SK-N-SH (cell line): ENCODE data around the gene LYZL6.

Source experiments
- CTCF ChIP-seq: fragments of 200-600 bp; sonication (generic); IDR thresholded peaks from 2 replicates; pipeline ENCODE4 v1.6.1; 2017; ENCODE audit warnings: antibody characterized with exemption, mild to moderate bottlenecking, moderate library complexity
- EP300 ChIP-seq, 2 experiments: IDR thresholded peaks; 2 replicates each; pipeline versions ENCODE4 v1.4.0 to v1.6.1; 2012; ENCODE audit warnings: borderline replicate concordance in 1 of 2, low read depth in 1 of 2, low read length in 1 of 2
- FOSL2 ChIP-seq: IDR thresholded peaks from 2 replicates; pipeline ENCODE4 v1.4.0; 2012; ENCODE audit warnings: low read depth, mild to moderate bottlenecking, moderate library complexity, borderline replicate concordance
- GABPA ChIP-seq: IDR thresholded peaks from 2 replicates; pipeline ENCODE4 v1.4.0; 2012; ENCODE audit warnings: low read depth, mild to moderate bottlenecking
- GATA2 ChIP-seq: sonication (generic); formaldehyde crosslinking; IDR thresholded peaks from 2 replicates; pipeline ENCODE4 v1.5.0; 2020; ENCODE audit warnings: mild to moderate bottlenecking, missing genetic modification reagents
- IRF3 ChIP-seq: fragments of 150-350 bp; IDR thresholded peaks from 2 replicates; pipeline ENCODE4 v1.6.1; 2016; ENCODE audit warnings: mild to moderate bottlenecking, low read depth, low read length
- JUND ChIP-seq: IDR thresholded peaks from 2 replicates; pipeline ENCODE4 v1.4.0; 2012
- MXI1 ChIP-seq: IDR thresholded peaks from 2 replicates; pipeline ENCODE4 v1.6.1; 2012; ENCODE audit warnings: mild to moderate bottlenecking, low read depth, low read length, improper control_type of control experiment
- RAD21 ChIP-seq: IDR thresholded peaks from 2 replicates; pipeline ENCODE4 v1.6.1; 2012; ENCODE audit warnings: mild to moderate bottlenecking, low read length
- REST ChIP-seq: IDR thresholded peaks from 2 replicates; pipeline ENCODE4 v1.6.1; 2012; ENCODE audit warnings: mild to moderate bottlenecking, low read depth, low read length, moderate library complexity
- RFX5 ChIP-seq: IDR thresholded peaks from 2 replicates; pipeline ENCODE4 v1.6.1; 2012; ENCODE audit warnings: mild to moderate bottlenecking, improper control_type of control experiment, low read length
- SIN3A ChIP-seq: IDR thresholded peaks from 2 replicates; pipeline ENCODE4 v1.6.1; 2012; ENCODE audit warnings: low read depth, mild to moderate bottlenecking, low read length, moderate library complexity, borderline replicate concordance

- TF ChIP-seq RAD21 = no peak
- no peak for TF ChIP-seq CTCF
- TF ChIP-seq GABPA = no peak
- TF ChIP-seq RFX5 = no peak
- TF ChIP-seq REST = no peak
- TF ChIP-seq SIN3A = no peak
- no peak for TF ChIP-seq GATA2 (CRISPR knock-in tag)
- TF ChIP-seq FOSL2 = no peak
- no peak for TF ChIP-seq EP300 (IDR thresholded peaks at IDR 0.05; ENCODE audit: borderline replicate concordance in 1 of 2, low read depth in 1 of 2, low read length in 1 of 2)
- no peak for TF ChIP-seq IRF3
- TF ChIP-seq JUND = no peak
- TF ChIP-seq MXI1 = no peak
These were observed 638 bp upstream of the LYZL6 start for GRCh38 chr17:35944151-35944550.
